Esophagus muscularis mucosa (tissue), 3 donors: Measurements from ENCODE around the gene TBC1D22A.

ENCODE experiments used
- CTCF ChIP-seq, 3 experiments: fragments of 200-600 bp in 2 of 3; fragments of 450-650 bp in 1 of 3; sonication (generic) in 2 of 3; IDR thresholded peaks; one replicate each; pipeline ENCODE4 v1.5.1; 2017 to 2019; ENCODE audit warnings: antibody characterized with exemption in 3 of 3, mild to moderate bottlenecking in 2 of 3, moderate library complexity in 1 of 3
- POLR2A ChIP-seq: fragments of 450-650 bp; IDR thresholded peaks from one replicate; pipeline ENCODE4 v1.6.1; 2017; ENCODE audit warnings: antibody characterized with exemption, moderate library complexity, mild to moderate bottlenecking, low read depth

- TF ChIP-seq CTCF (IDR thresholded peaks at IDR 0.05), result no peak
- no peak for TF ChIP-seq POLR2A
These were observed 204.4 kb downstream of the TBC1D22A start for GRCh38 chr22:46966846-46967245.
